ENCODE results near the gene CD109. TPM values are rescaled to one million over a fixed set of nuclear protein-coding genes. Genes with fewer than 3 reads are reported as not detected.

Gene CD109
- total RNA-seq, 1 experiment from 2014 or later = 3.2 TPM

- no peak overlapping the region for H3K18ac ChIP-seq (ENCODE audit: insufficient read length, low read depth, low read length)
- H3K27ac ChIP-seq (ENCODE audit: insufficient read length, low read depth, low read length) = no peak overlapping the region
- no peaks in the 10 kb centered on the region for H3K4me1 Mint-ChIP-seq
- DNase-seq = no peak
- no peaks in the 10 kb centered on the region for H4K20me1 ChIP-seq (ENCODE audit: control insufficient read depth, insufficient read depth, insufficient read length)
- H4K5ac ChIP-seq (ENCODE audit: insufficient read length, low read depth, low read length) = no peak overlapping the region
- H3K4me3 Mint-ChIP-seq = no peak overlapping the region
- H4K91ac ChIP-seq (ENCODE audit: insufficient read length, low read depth, low read length) = no peak overlapping the region
- no peak overlapping the region for H3K23ac ChIP-seq (ENCODE audit: insufficient read length, low read depth, low read length)
- WGBS (ENCODE audit: extremely low coverage, insufficient read length, low lambda C conversion rate) = 100% methylated on average over 1 of the region's 5 CpGs
- no peaks in the 10 kb centered on the region for H3K9me3 Mint-ChIP-seq
- no peak overlapping the region for H2BK12ac ChIP-seq (ENCODE audit: insufficient read length, low read depth, low read length)
- H2BK15ac ChIP-seq (ENCODE audit: low read depth, low read length) = no peak overlapping the region
- no peaks in the 10 kb centered on the region for H3K79me1 ChIP-seq (ENCODE audit: insufficient read depth, low read depth, low read length, poor library complexity, severe bottlenecking)
- no peaks in the 10 kb centered on the region for H3K79me2 ChIP-seq (ENCODE audit: insufficient read depth, low read length)
- no peak overlapping the region for H3K14ac ChIP-seq (ENCODE audit: insufficient read depth, low read length)
- H3T11ph ChIP-seq (ENCODE audit: low read length) = no peak overlapping the region
- H4K8ac ChIP-seq (replicated peaks; ENCODE audit: insufficient read length, low read depth, low read length) = no peak overlapping the region
- H3K4me1 ChIP-seq (ENCODE audit: insufficient read depth, low read length) = no peaks in the 10 kb centered on the region
- no peak overlapping the region for H2BK20ac ChIP-seq (ENCODE audit: low read depth, low read length, poor library complexity, severe bottlenecking)
- no peaks in the 10 kb centered on the region for H3K27me3 Mint-ChIP-seq (ENCODE audit: low read depth)
- no peak overlapping the region for H3K4ac ChIP-seq (ENCODE audit: low read depth, low read length)
- H2BK120ac ChIP-seq (ENCODE audit: low read depth, low read length, poor library complexity, severe bottlenecking) = no peak overlapping the region
- no peak overlapping the region for H3K4me2 ChIP-seq (ENCODE audit: insufficient read depth, insufficient read length, low read length)
- no peak overlapping the region for H2AFZ ChIP-seq (ENCODE audit: low read length)
- H3K56ac ChIP-seq (ENCODE audit: insufficient read length, low read depth, low read length) = no peak overlapping the region
- no peaks in the 10 kb centered on the region for H3K36me3 Mint-ChIP-seq (ENCODE audit: insufficient read depth in 1 of 3, low read depth in 3 of 3)
- no peak overlapping the region for H3K9ac ChIP-seq (ENCODE audit: extremely low read depth, insufficient read length, low read length)
- no peaks in the 10 kb centered on the region for H3K27me3 ChIP-seq (ENCODE audit: insufficient read depth, low read length)
- H3K27ac Mint-ChIP-seq = no peak overlapping the region
- H3K9me3 ChIP-seq (ENCODE audit: control insufficient read depth, low read depth, low read length) = no peaks in the 10 kb centered on the region
- H2AK5ac ChIP-seq (ENCODE audit: insufficient read length, low read length) = no peak overlapping the region
- TF ChIP-seq CTCF (conservative IDR thresholded peaks at IDR 0.05) = no peak
- no peaks in the 10 kb centered on the region for H3K23me2 ChIP-seq (ENCODE audit: insufficient read length, low read depth, low read length, poor library complexity, severe bottlenecking)
- no peak overlapping the region for H2BK5ac ChIP-seq (ENCODE audit: insufficient read length, low read length)
Measured at GRCh38 chr6:73742433-73742832, 46.4 kb downstream of the CD109 start.
